GM23338 (cell line): ENCODE data around the gene AADAC. TPM values are rescaled to one million over a fixed set of nuclear protein-coding genes. Genes with fewer than 3 reads are reported as not detected.

Experiments used
- ATAC-seq: fragments of 200-7000 bp; cut with Tn5 transposase; 3 replicates; pipeline ENCODE4 v1.9.1; 2020
- DNase-seq: peaks from one replicate; pipeline ENCODE4 v3.0.0-alpha.2; 2015; ENCODE audit warnings: low spot score
- H2AFZ ChIP-seq: fragments of 200-600 bp; sonication (generic); 2 replicates; pipeline ENCODE4 v1.8.0; 2016; ENCODE audit warnings: antibody characterized with exemption, mild to moderate bottlenecking, moderate library complexity
- H3F3A ChIP-seq: fragments of 200-600 bp; sonication (generic); replicated peaks from 2 replicates; pipeline ENCODE4 v1.8.0; 2017; ENCODE audit warnings: antibody characterized with exemption, mixed run types, low read depth
- H3K27ac ChIP-seq: fragments of 200-600 bp; sonication (generic); 2 replicates; pipeline ENCODE4 v1.6.1; 2016; ENCODE audit warnings: low read depth
- H3K27me3 ChIP-seq: fragments of 200-600 bp; sonication (generic); 2 replicates; pipeline ENCODE4 v1.8.0; 2016; ENCODE audit warnings: mild to moderate bottlenecking, mixed run types, moderate library complexity; ENCODE audit not compliant: insufficient read depth
- H3K36me3 ChIP-seq: fragments of 200-600 bp; sonication (generic); 2 replicates; pipeline ENCODE4 v1.8.0; 2016; ENCODE audit warnings: mild to moderate bottlenecking; ENCODE audit not compliant: insufficient read depth
- H3K4me1 ChIP-seq: fragments of 200-600 bp; sonication (generic); 2 replicates; pipeline ENCODE4 v1.8.0; 2016; ENCODE audit warnings: mild to moderate bottlenecking, moderate library complexity; ENCODE audit not compliant: insufficient read depth
- H3K4me2 ChIP-seq: fragments of 200-600 bp; sonication (generic); 2 replicates; pipeline ENCODE4 v1.7.1; 2017; ENCODE audit warnings: mixed run types
- H3K4me3 ChIP-seq: fragments of 200-600 bp; sonication (generic); 2 replicates; pipeline ENCODE4 v1.6.1; 2016; ENCODE audit warnings: mixed run types
- H3K79me2 ChIP-seq: fragments of 200-600 bp; sonication (generic); replicated peaks from 2 replicates; pipeline ENCODE4 v1.8.0; 2017; ENCODE audit warnings: mild to moderate bottlenecking; ENCODE audit not compliant: insufficient read depth
- H3K9me2 ChIP-seq: fragments of 200-600 bp; sonication (generic); 2 replicates; pipeline ENCODE4 v1.8.0; 2017; ENCODE audit not compliant: insufficient read depth
- H4K20me1 ChIP-seq: fragments of 200-600 bp; sonication (generic); replicated peaks from 2 replicates; pipeline ENCODE4 v1.8.0; 2017; ENCODE audit warnings: mild to moderate bottlenecking; ENCODE audit not compliant: insufficient read depth
- H3K27ac Mint-ChIP-seq: 2 replicates; pipeline ENCODE4 v1.8.0; 2020; ENCODE audit warnings: inconsistent platforms, mild to moderate bottlenecking, moderate library complexity, mixed read lengths
- H3K27me3 Mint-ChIP-seq: 3 replicates; pipeline ENCODE4 v1.8.0; 2022; ENCODE audit warnings: low read depth, mild to moderate bottlenecking, moderate library complexity, mixed read lengths, inconsistent platforms; ENCODE audit not compliant: insufficient read depth, poor library complexity
- H3K36me3 Mint-ChIP-seq: 3 replicates; pipeline ENCODE4 v1.8.0; 2021; ENCODE audit warnings: low read depth, mild to moderate bottlenecking, inconsistent platforms, moderate library complexity, mixed read lengths
- H3K4me1 Mint-ChIP-seq: 3 replicates; pipeline ENCODE4 v1.8.0; 2020; ENCODE audit warnings: mild to moderate bottlenecking, inconsistent platforms, mixed read lengths
- H3K4me3 Mint-ChIP-seq: 3 replicates; pipeline ENCODE4 v1.8.0; 2021; ENCODE audit warnings: moderate library complexity, mild to moderate bottlenecking, inconsistent platforms, mixed read lengths
- H3K9me3 Mint-ChIP-seq: 3 replicates; pipeline ENCODE4 v1.8.0; 2020; ENCODE audit warnings: moderate library complexity, mild to moderate bottlenecking, inconsistent platforms, mixed read lengths
- CREB1 ChIP-seq: fragments of 250-450 bp; sonication (Bioruptor Pico); IDR thresholded peaks from 2 replicates; pipeline ENCODE4 v1.5.0; 2020; ENCODE audit warnings: low read depth, mild to moderate bottlenecking, moderate library complexity
- EZH2 ChIP-seq: fragments of 200-600 bp; sonication (generic); IDR thresholded peaks from one replicate; pipeline ENCODE4 v1.8.0; 2017; ENCODE audit warnings: antibody characterized with exemption, mild to moderate bottlenecking, low read depth; ENCODE audit not compliant: unreplicated experiment
- EZH2phosphoT487 ChIP-seq: fragments of 200-600 bp; sonication (generic); IDR thresholded peaks from one replicate; pipeline ENCODE4 v1.8.1; 2018; ENCODE audit warnings: antibody characterized with exemption; ENCODE audit not compliant: unreplicated experiment
- JUNB ChIP-seq: IDR thresholded peaks from one replicate; pipeline ENCODE4 v1.6.1; 2016; ENCODE audit warnings: antibody characterized with exemption; ENCODE audit not compliant: unreplicated experiment
- NANOG ChIP-seq: IDR thresholded peaks from 2 replicates; pipeline ENCODE4 v1.6.1; 2016; ENCODE audit warnings: antibody characterized with exemption, borderline replicate concordance
- POLR2AphosphoS5 ChIP-seq: IDR thresholded peaks from 2 replicates; pipeline ENCODE4 v1.6.1; 2016; ENCODE audit warnings: antibody characterized with exemption, low read depth
- ZNF114 ChIP-seq: fragments of 250-450 bp; sonication (Bioruptor Pico); IDR thresholded peaks from 2 replicates; pipeline ENCODE4 v1.5.0; 2020; ENCODE audit warnings: mild to moderate bottlenecking, moderate library complexity
- ZNF462 ChIP-seq: fragments of 250-450 bp; sonication (Bioruptor Pico); IDR thresholded peaks from 2 replicates; pipeline ENCODE4 v1.5.0; 2020; ENCODE audit warnings: mild to moderate bottlenecking, moderate library complexity
- polyA plus RNA-seq: library from polyadenylated mRNA; unstranded; fragments of >200 nt; fragmentation: Nextera tagmentation; extraction: Ambion mirVana; gene quantifications from 2 replicates; pipeline ENCODE4 v1.2.1, GENCODE V29; 2016
- total RNA-seq: library from RNA; depleted of rRNA; stranded (reverse); fragments of >200 nt; shearing (Covaris generic); gene quantifications from 2 replicates; pipeline ENCODE4 v1.2.3, GENCODE V29; 2014
- TF ChIP-seq, protein P1 (sequence below): IDR thresholded peaks from one replicate; pipeline ENCODE4 v1.6.1; 2018; ENCODE audit warnings: antibody characterized with exemption; ENCODE audit not compliant: unreplicated experiment
- TF ChIP-seq, protein P2 (sequence below), 2 experiments: fragments of 200-600 bp in 1 of 2; sonication (generic) in 1 of 2; conservative IDR thresholded peaks; 2 replicates each; pipeline versions ENCODE4 v1.5.1 to v1.6.1; 2016 to 2017; ENCODE audit warnings: antibody characterized with exemption in 2 of 2, low read depth in 2 of 2, mild to moderate bottlenecking in 2 of 2, moderate library complexity in 1 of 2

AADAC gene
- total and polyA plus RNA-seq, 2 experiments from 2014 or later, result not detected

DNA sequence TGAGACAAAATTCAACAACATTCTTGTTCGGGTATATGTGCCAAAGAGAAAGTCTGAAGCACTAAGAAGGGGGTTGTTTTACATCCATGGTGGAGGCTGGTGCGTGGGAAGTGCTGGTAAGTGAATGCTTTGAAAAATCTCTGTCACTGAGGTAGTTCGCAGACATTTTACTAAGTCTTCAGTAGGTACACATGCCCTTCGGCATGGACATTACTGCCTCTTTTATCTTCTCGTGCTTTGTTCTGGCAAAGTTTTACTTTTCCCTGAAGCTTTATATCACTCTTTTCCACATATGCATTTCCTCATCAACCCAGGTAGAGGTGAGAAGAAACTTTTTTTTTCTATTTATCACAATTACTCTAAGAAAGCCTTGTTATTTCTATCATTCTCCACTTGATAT is 3.6 kb downstream of the AADAC start:
- Mint-ChIP-seq H3K9me3 (no peaks in the 10 kb centered on the region), H3K4me3 (no peak overlapping the region), H3K27ac (no peak overlapping the region), H3K4me1 (peaks cover 16% of the 10 kb centered on the region), H3K36me3 (no peaks in the 10 kb centered on the region), H3K27me3 (no peaks in the 10 kb centered on the region)
- TF ChIP-seq CREB1 (CRISPR knock-in tag) (no peak), EZH2phosphoT487 (no peak), JUNB (no peak), NANOG (no peak), ZNF462 (no peak), POLR2AphosphoS5 (no peak), ZNF114 (CRISPR knock-in tag) (no peak), EZH2 (no peak)
- TF ChIP-seq, protein P1, sequence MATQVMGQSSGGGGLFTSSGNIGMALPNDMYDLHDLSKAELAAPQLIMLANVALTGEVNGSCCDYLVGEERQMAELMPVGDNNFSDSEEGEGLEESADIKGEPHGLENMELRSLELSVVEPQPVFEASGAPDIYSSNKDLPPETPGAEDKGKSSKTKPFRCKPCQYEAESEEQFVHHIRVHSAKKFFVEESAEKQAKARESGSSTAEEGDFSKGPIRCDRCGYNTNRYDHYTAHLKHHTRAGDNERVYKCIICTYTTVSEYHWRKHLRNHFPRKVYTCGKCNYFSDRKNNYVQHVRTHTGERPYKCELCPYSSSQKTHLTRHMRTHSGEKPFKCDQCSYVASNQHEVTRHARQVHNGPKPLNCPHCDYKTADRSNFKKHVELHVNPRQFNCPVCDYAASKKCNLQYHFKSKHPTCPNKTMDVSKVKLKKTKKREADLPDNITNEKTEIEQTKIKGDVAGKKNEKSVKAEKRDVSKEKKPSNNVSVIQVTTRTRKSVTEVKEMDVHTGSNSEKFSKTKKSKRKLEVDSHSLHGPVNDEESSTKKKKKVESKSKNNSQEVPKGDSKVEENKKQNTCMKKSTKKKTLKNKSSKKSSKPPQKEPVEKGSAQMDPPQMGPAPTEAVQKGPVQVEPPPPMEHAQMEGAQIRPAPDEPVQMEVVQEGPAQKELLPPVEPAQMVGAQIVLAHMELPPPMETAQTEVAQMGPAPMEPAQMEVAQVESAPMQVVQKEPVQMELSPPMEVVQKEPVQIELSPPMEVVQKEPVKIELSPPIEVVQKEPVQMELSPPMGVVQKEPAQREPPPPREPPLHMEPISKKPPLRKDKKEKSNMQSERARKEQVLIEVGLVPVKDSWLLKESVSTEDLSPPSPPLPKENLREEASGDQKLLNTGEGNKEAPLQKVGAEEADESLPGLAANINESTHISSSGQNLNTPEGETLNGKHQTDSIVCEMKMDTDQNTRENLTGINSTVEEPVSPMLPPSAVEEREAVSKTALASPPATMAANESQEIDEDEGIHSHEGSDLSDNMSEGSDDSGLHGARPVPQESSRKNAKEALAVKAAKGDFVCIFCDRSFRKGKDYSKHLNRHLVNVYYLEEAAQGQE, result no peak
- TF ChIP-seq, protein P2, sequence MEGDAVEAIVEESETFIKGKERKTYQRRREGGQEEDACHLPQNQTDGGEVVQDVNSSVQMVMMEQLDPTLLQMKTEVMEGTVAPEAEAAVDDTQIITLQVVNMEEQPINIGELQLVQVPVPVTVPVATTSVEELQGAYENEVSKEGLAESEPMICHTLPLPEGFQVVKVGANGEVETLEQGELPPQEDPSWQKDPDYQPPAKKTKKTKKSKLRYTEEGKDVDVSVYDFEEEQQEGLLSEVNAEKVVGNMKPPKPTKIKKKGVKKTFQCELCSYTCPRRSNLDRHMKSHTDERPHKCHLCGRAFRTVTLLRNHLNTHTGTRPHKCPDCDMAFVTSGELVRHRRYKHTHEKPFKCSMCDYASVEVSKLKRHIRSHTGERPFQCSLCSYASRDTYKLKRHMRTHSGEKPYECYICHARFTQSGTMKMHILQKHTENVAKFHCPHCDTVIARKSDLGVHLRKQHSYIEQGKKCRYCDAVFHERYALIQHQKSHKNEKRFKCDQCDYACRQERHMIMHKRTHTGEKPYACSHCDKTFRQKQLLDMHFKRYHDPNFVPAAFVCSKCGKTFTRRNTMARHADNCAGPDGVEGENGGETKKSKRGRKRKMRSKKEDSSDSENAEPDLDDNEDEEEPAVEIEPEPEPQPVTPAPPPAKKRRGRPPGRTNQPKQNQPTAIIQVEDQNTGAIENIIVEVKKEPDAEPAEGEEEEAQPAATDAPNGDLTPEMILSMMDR (conservative IDR thresholded peaks at IDR 0.05; ENCODE audit: low read depth in 2 of 2), result no peak
- ATAC-seq (no peak), DNase-seq (no peak)
- Histone ChIP-seq H3K4me1 (peaks cover 8% of the 10 kb centered on the region; the same call in 1 of the 2 replicates), H3K36me3 (no peaks in the 10 kb centered on the region), H3K79me2 (no peaks in the 10 kb centered on the region), H3F3A (no peaks in the 10 kb centered on the region), H4K20me1 (no peaks in the 10 kb centered on the region), H3K4me2 (no peak overlapping the region), H3K4me3 (no peak overlapping the region), H3K27me3 (no peaks in the 10 kb centered on the region), H2AFZ (peak overlapping the region; percentile 56; the same call in 1 of the 2 replicates), H3K27ac (no peak overlapping the region), H3K9me2 (no peaks in the 10 kb centered on the region)
